Thymus (tissue), 11 donors: ENCODE results near the gene MPHOSPH8. TPM values are rescaled to one million over a fixed set of nuclear protein-coding genes. Genes with fewer than 3 reads are reported as not detected.
A peak's percentile ranks its signal among the peaks of the same experiment; 100 is the strongest.

Experiments
- DNase-seq, 9 donors: peaks; one replicate each; pipeline ENCODE4 v3.0.0-alpha.2; 2013; ENCODE audit warnings: low spot score in 9 of 9, low read depth in 6 of 9, missing footprints in 1 of 9
- H3K27ac ChIP-seq, 2 donors: one replicate each; pipeline ENCODE4 v1.5.1; 2013; ENCODE audit warnings: control low read depth in 1 of 2, low read depth in 1 of 2, low read length in 1 of 2, mild to moderate bottlenecking in 1 of 2, moderate library complexity in 1 of 2
- H3K27me3 ChIP-seq, 2 donors: one replicate each; pipeline ENCODE4 v1.5.1; 2013; ENCODE audit warnings: low read length in 1 of 2; ENCODE audit not compliant: control insufficient read depth in 2 of 2, insufficient read depth in 1 of 2
- H3K36me3 ChIP-seq, 2 donors: one replicate each; pipeline ENCODE4 v1.5.1; 2013; ENCODE audit warnings: low read length in 1 of 2, mild to moderate bottlenecking in 1 of 2, moderate library complexity in 1 of 2; ENCODE audit not compliant: control insufficient read depth in 2 of 2, insufficient read depth in 2 of 2
- H3K4me1 ChIP-seq, 2 donors: one replicate each; pipeline ENCODE4 v1.5.1; 2013; ENCODE audit warnings: low read length in 2 of 2; ENCODE audit not compliant: control insufficient read depth in 2 of 2, insufficient read depth in 2 of 2
- H3K4me3 ChIP-seq, 2 donors: one replicate each; pipeline ENCODE4 v1.5.1; 2013; ENCODE audit warnings: low read length in 2 of 2, control low read depth in 1 of 2, mild to moderate bottlenecking in 1 of 2
- H3K9me3 ChIP-seq, 2 donors: one replicate each; pipeline ENCODE4 v1.5.1; 2013; ENCODE audit warnings: low read length in 1 of 2, mild to moderate bottlenecking in 1 of 2; ENCODE audit not compliant: control insufficient read depth in 2 of 2, insufficient read depth in 1 of 2
- WGBS: extraction: QIAGEN DNeasy Blood & Tissue Kit; methylation state at CpG from one replicate; pipeline ENCODE4 v1.1.7; 2013; 5-methylcytosine and 5-hydroxymethylcytosine counted together
- polyA plus RNA-seq: library from polyadenylated mRNA; stranded (reverse); fragments of 200-250 nt; gene quantifications from one replicate; pipeline ENCODE4 v1.2.3, GENCODE V29; 2013
- total RNA-seq: library from RNA; stranded (reverse); fragments of 120-200 nt; gene quantifications from one replicate; pipeline ENCODE4 v1.2.4, GENCODE V29; 2013
- donor health status: healthy.

Gene MPHOSPH8
- total and polyA plus RNA-seq, 2 donors, result 17.4 to 37.6 TPM

- Histone ChIP-seq H3K36me3 (peaks cover 69 to 78% of the 10 kb centered on the region in 2 donors), H3K27ac (no peak overlapping the region), H3K4me1 (no peaks in the 10 kb centered on the region), H3K4me3 (no peak overlapping the region), H3K27me3 (no peaks in the 10 kb centered on the region), H3K9me3 (no peaks in the 10 kb centered on the region)
- no peak for DNase-seq
- WGBS, result 78% methylated on average over 3 of the region's 3 CpGs
These were observed 36.7 kb downstream of the MPHOSPH8 start for GRCh38 chr13:19670147-19670546.

GRCh38 chr13:19672990-19673389 is 39.5 kb downstream of the MPHOSPH8 start:
- H3K36me3 ChIP-seq, result peaks cover 54 to 81% of the 10 kb centered on the region in 2 donors
- DNase-seq, result no peak
- no peak overlapping the region for H3K4me3 ChIP-seq
- no peaks in the 10 kb centered on the region for H3K27me3 ChIP-seq
- no peaks in the 10 kb centered on the region for H3K9me3 ChIP-seq
- H3K27ac ChIP-seq, result no peak overlapping the region
- WGBS, result 79% methylated on average over 5 of the region's 5 CpGs
- no peaks in the 10 kb centered on the region for H3K4me1 ChIP-seq

GRCh38 chr13:19673473-19674430 is 40.3 kb downstream of the MPHOSPH8 start:
- H3K36me3 ChIP-seq, result peaks cover 48 to 75% of the 10 kb centered on the region in 2 donors
- H3K27ac ChIP-seq, result no peak overlapping the region
- H3K4me3 ChIP-seq, result no peak overlapping the region
- H3K4me1 ChIP-seq, result no peaks in the 10 kb centered on the region
- 98% methylated on average over 11 of the region's 11 CpGs for WGBS
- H3K9me3 ChIP-seq, result no peaks in the 10 kb centered on the region
- no peaks in the 10 kb centered on the region for H3K27me3 ChIP-seq
- no peak for DNase-seq

- peaks cover 40 to 66% of the 10 kb centered on the region in 2 donors for H3K36me3 ChIP-seq
- H3K4me3 ChIP-seq, result no peak overlapping the region
- no peaks in the 10 kb centered on the region for H3K9me3 ChIP-seq
- H3K27ac ChIP-seq, result no peak overlapping the region
- no peaks in the 10 kb centered on the region for H3K27me3 ChIP-seq
- no peaks in the 10 kb centered on the region for H3K4me1 ChIP-seq
- 97% methylated on average over 10 of the region's 10 CpGs for WGBS
- DNase-seq, result no peak
These were observed 41.4 kb downstream of the MPHOSPH8 start for GRCh38 chr13:19674898-19675297.

- Histone ChIP-seq H3K4me3 (no peak overlapping the region), H3K4me1 (no peaks in the 10 kb centered on the region), H3K27ac (no peak overlapping the region), H3K9me3 (no peaks in the 10 kb centered on the region), H3K27me3 (no peaks in the 10 kb centered on the region), H3K36me3 (peaks cover 37 to 56% of the 10 kb centered on the region in 2 donors)
- DNase-seq, result no peak
- WGBS, result 98% methylated on average over 3 of the region's 3 CpGs
These were observed 42.7 kb downstream of the MPHOSPH8 start for GRCh38 chr13:19676168-19676567.

GRCh38 chr13:19680751-19681150 is 47.3 kb downstream of the MPHOSPH8 start:
- DNase-seq, result no peak
- Histone ChIP-seq H3K36me3 (peaks cover 10 to 16% of the 10 kb centered on the region in 2 donors), H3K27ac (no peak overlapping the region), H3K9me3 (no peaks in the 10 kb centered on the region), H3K27me3 (no peaks in the 10 kb centered on the region), H3K4me3 (no peak overlapping the region), H3K4me1 (peaks cover 8 to 10% of the 10 kb centered on the region in 2 donors)
- WGBS, result 98% methylated on average over 7 of the region's 7 CpGs

- H3K27ac ChIP-seq, result peak overlapping the region in 1 of 2 donors; percentile 51
- H3K36me3 ChIP-seq, result peaks cover 6 to 9% of the 10 kb centered on the region in 2 donors
- peaks cover 8 to 10% of the 10 kb centered on the region in 2 donors for H3K4me1 ChIP-seq
- no peaks in the 10 kb centered on the region for H3K9me3 ChIP-seq
- no peak overlapping the region for H3K4me3 ChIP-seq
- WGBS, result 4% methylated on average over 2 of the region's 2 CpGs
- peak in 7 of 9 donors; percentile 13 to 60 (median 27) for DNase-seq
- H3K27me3 ChIP-seq, result no peaks in the 10 kb centered on the region
These were observed 48.1 kb downstream of the MPHOSPH8 start for GRCh38 chr13:19681517-19681916.

GRCh38 chr13:19685034-19685433 is 51.6 kb downstream of the MPHOSPH8 start:
- no peak for DNase-seq
- H3K27me3 ChIP-seq, result no peaks in the 10 kb centered on the region
- H3K4me3 ChIP-seq, result no peak overlapping the region
- peaks cover 8 to 10% of the 10 kb centered on the region in 2 donors for H3K4me1 ChIP-seq
- H3K36me3 ChIP-seq, result peaks cover 0 to 6% of the 10 kb centered on the region in 2 donors
- 66% methylated on average over 5 of the region's 5 CpGs for WGBS
- H3K9me3 ChIP-seq, result no peaks in the 10 kb centered on the region
- no peak overlapping the region for H3K27ac ChIP-seq

- H3K27me3 ChIP-seq, result no peaks in the 10 kb centered on the region
- H3K36me3 ChIP-seq, result peaks cover 0 to 6% of the 10 kb centered on the region in 2 donors
- no peak for DNase-seq
- H3K4me3 ChIP-seq, result no peak overlapping the region
- no peaks in the 10 kb centered on the region for H3K9me3 ChIP-seq
- no peak overlapping the region for H3K27ac ChIP-seq
- peaks cover 8 to 10% of the 10 kb centered on the region in 2 donors for H3K4me1 ChIP-seq
These were observed 52.0 kb downstream of the MPHOSPH8 start for GRCh38 chr13:19685437-19685836.
